HG03442 (cell line): Measurements from ENCODE around the gene NBAS.
"Not testable (repeated sequence)": the region's sequence is repeated elsewhere in the genome, so short reads cannot be mapped to it uniquely, and the experiment has no call there.

Experiments
- ATAC-seq: cut with Tn5 transposase; IDR thresholded peaks from one replicate; pipeline ENCODE4 v1.9.1; 2021; ENCODE audit warnings: mild to moderate bottlenecking, moderate library complexity; ENCODE audit not compliant: unreplicated experiment

The NBAS gene

GRCh38 chr2:15427987-15428386 lies 133.1 kb downstream of the NBAS start:
- no peak for ATAC-seq

- no peak for ATAC-seq
These were observed 134.5 kb downstream of the NBAS start for GRCh38 chr2:15426606-15427005.

GRCh38 chr2:15425712-15426111 lies 135.4 kb downstream of the NBAS start:
- ATAC-seq, result no peak

- no peak for ATAC-seq
These were observed 139.4 kb downstream of the NBAS start for GRCh38 chr2:15421753-15422152.

GRCh38 chr2:15415748-15416147 lies 145.4 kb downstream of the NBAS start:
- ATAC-seq, result no peak

GRCh38 chr2:15412779-15413178 lies 148.4 kb downstream of the NBAS start:
- no peak for ATAC-seq

- no peak for ATAC-seq
These were observed 148.8 kb downstream of the NBAS start for GRCh38 chr2:15412309-15412708.

GRCh38 chr2:15410884-15411283 lies 150.2 kb downstream of the NBAS start:
- ATAC-seq, result no peak

GRCh38 chr2:15408759-15409158 lies 152.4 kb downstream of the NBAS start:
- ATAC-seq, result no peak

- ATAC-seq, result no peak
These were observed 153.5 kb downstream of the NBAS start for GRCh38 chr2:15407666-15408065.

GRCh38 chr2:15404511-15404910 lies 156.6 kb downstream of the NBAS start:
- ATAC-seq, result not testable (repeated sequence)

GRCh38 chr2:15400240-15400826 lies 160.8 kb downstream of the NBAS start:
- no peak for ATAC-seq

GRCh38 chr2:15399241-15399640 lies 161.9 kb downstream of the NBAS start:
- ATAC-seq, result no peak

- no peak for ATAC-seq
These were observed 169.4 kb downstream of the NBAS start for GRCh38 chr2:15391751-15392150.

- no peak for ATAC-seq
These were observed 171.2 kb downstream of the NBAS start for GRCh38 chr2:15389895-15390294.

GRCh38 chr2:15389326-15389700 lies 171.8 kb downstream of the NBAS start:
- no peak for ATAC-seq

- ATAC-seq, result no peak
These were observed 172.5 kb downstream of the NBAS start for GRCh38 chr2:15388406-15389325.

- no peak for ATAC-seq
These were observed 175.9 kb downstream of the NBAS start for GRCh38 chr2:15385184-15385583.

- ATAC-seq, result no peak
These were observed 177.3 kb downstream of the NBAS start for GRCh38 chr2:15383695-15384350.

GRCh38 chr2:15378148-15378908 lies 182.8 kb downstream of the NBAS start:
- ATAC-seq, result peak; percentile 61

- no peak for ATAC-seq
These were observed 183.9 kb downstream of the NBAS start for GRCh38 chr2:15377202-15377601.
